Ishikawa (cell line): ENCODE results near the gene NKX3-2.

Experiments used
- FOXM1 ChIP-seq: IDR thresholded peaks from 2 replicates; pipeline ENCODE4 v1.6.1; 2012; ENCODE audit warnings: low read depth, borderline replicate concordance
- YY1 ChIP-seq: IDR thresholded peaks from 2 replicates; pipeline ENCODE4 v1.6.1; 2012; ENCODE audit warnings: low read depth

The NKX3-2 gene

DNA sequence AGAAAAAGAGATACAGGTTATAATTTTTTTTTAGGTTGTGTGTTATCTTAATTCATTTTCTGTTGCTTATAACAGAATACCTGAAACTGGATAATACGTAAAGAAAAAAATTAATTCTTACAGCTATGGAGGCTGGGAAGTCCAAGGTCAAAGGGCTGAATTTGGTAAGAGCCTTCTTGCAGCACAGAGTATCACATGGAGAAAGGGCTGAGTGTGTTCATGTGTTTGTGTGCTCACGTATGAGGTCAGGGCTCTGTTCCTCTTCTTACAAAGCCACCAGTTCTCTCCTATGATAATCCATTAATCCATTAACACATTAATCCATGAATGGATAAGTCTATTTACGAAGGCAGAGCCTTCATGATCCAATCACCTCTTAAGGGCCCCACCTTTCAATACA is 51.6 kb downstream of the NKX3-2 start:
- TF ChIP-seq YY1: no peak
- no peak for TF ChIP-seq FOXM1
